ENCODE measurements around the gene TGFBR1. TPM values are rescaled to one million over a fixed set of nuclear protein-coding genes. Genes with fewer than 3 reads are reported as not detected.

TGFBR1 gene
- total and polyA plus RNA-seq, 8 donors: 5.2 to 119 (median 21.8) TPM

- Histone ChIP-seq H3K4me1 (peaks cover 16 to 32% (median 25%) of the 10 kb centered on the region in 4 donors), H3K4me3 (no peak overlapping the region), H3K27me3 (no peaks in the 10 kb centered on the region), H3K36me3 (no peaks in the 10 kb centered on the region), H3K27ac (no peak overlapping the region), H3K9me3 (no peaks in the 10 kb centered on the region)
- TF ChIP-seq POLR2A (IDR thresholded peaks at IDR 0.05) (no peak), EP300 (IDR thresholded peaks at IDR 0.05) (no peak), CTCF (IDR thresholded peaks at IDR 0.05) (no peak)
- DNase-seq: no peak
- WGBS, 5 donors: 90 to 97% (median 96%) methylated on average over 5 of the region's 5 CpGs
- intact Hi-C loops (cut with DNase I; ENCODE audit: low total_unique reads): no loop called here
Observed at GRCh38 chr9:99101271-99101670, 3.6 kb upstream of the TGFBR1 start.

- intact Hi-C loops (cut with DNase I; ENCODE audit: low total_unique reads): no loop called here
- H3K4me3 ChIP-seq: no peak overlapping the region
- peaks cover 19 to 37% (median 30%) of the 10 kb centered on the region in 4 donors for H3K4me1 ChIP-seq
- no peak for DNase-seq
- whole genome bisulfite sequencing, 5 donors: 89 to 96% (median 95%) methylated on average over 2 of the region's 2 CpGs
- no peaks in the 10 kb centered on the region for H3K9me3 ChIP-seq
- TF ChIP-seq POLR2AphosphoS5 (IDR thresholded peaks at IDR 0.05) (no peak), POLR2A (IDR thresholded peaks at IDR 0.05) (no peak), CTCF (IDR thresholded peaks at IDR 0.05) (no peak), EP300 (IDR thresholded peaks at IDR 0.05) (no peak)
- peak overlapping the region in 1 of 5 donors; percentile 89 for H3K27ac ChIP-seq
- no peaks in the 10 kb centered on the region for H3K27me3 ChIP-seq
- no peaks in the 10 kb centered on the region for H3K36me3 ChIP-seq
Observed at GRCh38 chr9:99101812-99102211, 3.1 kb upstream of the TGFBR1 start.

GRCh38 chr9:99103054-99103895 lies 1.6 kb upstream of the TGFBR1 start:
- intact Hi-C loops (cut with DNase I; ENCODE audit: low total_unique reads): no loop called here
- Histone ChIP-seq H3K27ac (peak overlapping the region; percentile 30 to 96 (median 89)), H3K27me3 (no peaks in the 10 kb centered on the region), H3K4me3 (peak overlapping the region in 2 of 4 donors; percentile 78 to 79), H3K4me1 (peaks cover 24 to 52% (median 41%) of the 10 kb centered on the region in 4 donors), H3K9me3 (no peaks in the 10 kb centered on the region), H3K36me3 (no peaks in the 10 kb centered on the region)
- WGBS, 5 donors: 36 to 56% (median 48%) methylated on average over 11 of the region's 11 CpGs
- TF ChIP-seq CTCF (IDR thresholded peaks at IDR 0.05): no peak
- DNase-seq: peak in 1 of 2 donors; percentile 35

GRCh38 chr9:99103901-99104458 lies 933 bp upstream of the TGFBR1 start:
- peaks cover 24 to 58% (median 44%) of the 10 kb centered on the region in 4 donors for H3K4me1 ChIP-seq

More at GRCh38 chr9:99103901-99104458, 933 bp upstream of the TGFBR1 start:
- intact Hi-C loops (cut with DNase I; ENCODE audit: low total_unique reads): no loop called here
- no peaks in the 10 kb centered on the region for H3K27me3 ChIP-seq
- H3K9me3 ChIP-seq: no peaks in the 10 kb centered on the region
- WGBS, 5 donors: 6 to 13% (median 10%) methylated on average over 14 of the region's 14 CpGs
- TF ChIP-seq EP300 (IDR thresholded peaks at IDR 0.05): no peak
- TF ChIP-seq POLR2AphosphoS5 (IDR thresholded peaks at IDR 0.05): peak in 2 of 3 donors; percentile 16 to 34
- H3K27ac ChIP-seq: peak overlapping the region; percentile 83 to 96 (median 89)
- no peaks in the 10 kb centered on the region for H3K36me3 ChIP-seq
- DNase-seq: peak in 1 of 2 donors; percentile 62
- H3K4me3 ChIP-seq: peak overlapping the region; percentile 78 to 90 (median 84)
